Right forelimb (tissue), 1 donor: ENCODE measurements around the gene PRDM5.

Experiments
- DNase-seq: peaks from one replicate; pipeline ENCODE4 v3.0.0-alpha.2; 2018

PRDM5 gene

DNA sequence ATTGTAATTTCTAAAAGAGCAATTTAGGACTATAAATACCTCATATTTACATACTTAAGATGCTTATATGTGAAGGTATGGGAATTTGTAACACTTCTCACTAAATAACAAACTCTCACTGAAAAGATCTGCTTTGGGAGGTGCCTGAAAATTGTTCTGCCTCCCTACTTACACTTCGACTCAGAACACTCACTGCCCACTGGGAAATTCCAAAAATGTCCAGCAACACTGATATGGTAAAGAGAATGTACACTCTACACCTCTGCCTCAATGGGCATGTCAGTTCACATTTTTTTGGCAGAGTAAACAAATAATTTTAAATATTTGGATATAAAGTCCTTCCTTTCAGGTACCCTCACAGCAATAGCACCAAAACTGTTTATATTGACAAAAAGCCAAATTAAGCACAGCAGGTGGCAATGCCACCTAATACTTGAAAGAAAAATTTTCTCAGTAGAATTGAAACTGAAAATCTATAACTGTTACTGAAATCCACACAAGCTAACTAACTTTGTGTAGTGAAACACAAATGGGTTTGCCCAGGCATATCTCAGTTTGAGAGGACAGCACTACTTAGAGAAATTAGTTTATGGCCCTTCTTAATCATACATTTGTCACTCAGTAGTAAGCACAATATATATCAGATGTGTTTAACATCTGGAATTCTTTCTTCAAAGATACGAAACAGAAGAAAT lies 67.1 kb downstream of the PRDM5 start:
- no peak for DNase-seq

DNA sequence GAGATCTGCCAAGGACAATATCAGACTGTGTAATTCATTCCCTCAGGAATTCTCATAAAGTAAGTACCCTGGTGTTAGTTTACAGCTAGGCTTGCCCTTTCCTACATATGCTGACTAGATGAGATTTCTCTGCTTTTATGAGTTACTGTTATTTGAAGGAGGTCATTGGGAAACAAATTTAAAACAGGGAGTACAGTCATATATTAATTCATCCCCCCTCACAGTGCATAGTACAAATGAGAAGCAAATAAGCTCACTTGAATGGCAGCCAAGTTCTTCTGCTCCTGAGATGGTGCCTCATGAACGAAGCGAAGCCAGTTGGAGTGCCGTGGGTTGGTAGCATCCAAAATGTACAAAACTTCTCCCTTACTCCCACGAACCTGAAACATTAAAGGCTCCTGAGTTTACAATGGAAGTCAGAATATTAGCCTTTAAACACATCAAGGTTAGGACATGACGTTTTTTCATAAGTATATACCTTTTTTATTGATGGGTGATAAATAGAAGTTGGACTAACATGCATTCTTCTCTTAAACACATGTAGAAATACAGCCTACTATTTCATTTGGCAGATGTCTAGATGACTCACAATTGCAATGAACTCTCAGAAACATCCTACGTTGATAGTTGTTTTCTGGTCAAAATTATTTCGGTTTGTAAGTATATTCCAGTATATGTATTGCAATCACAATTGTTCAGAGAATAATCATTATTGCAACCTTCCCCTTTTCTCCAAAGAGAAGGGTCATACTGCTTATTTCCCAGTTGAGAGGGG lies 69.2 kb downstream of the PRDM5 start:
- no peak for DNase-seq

DNA sequence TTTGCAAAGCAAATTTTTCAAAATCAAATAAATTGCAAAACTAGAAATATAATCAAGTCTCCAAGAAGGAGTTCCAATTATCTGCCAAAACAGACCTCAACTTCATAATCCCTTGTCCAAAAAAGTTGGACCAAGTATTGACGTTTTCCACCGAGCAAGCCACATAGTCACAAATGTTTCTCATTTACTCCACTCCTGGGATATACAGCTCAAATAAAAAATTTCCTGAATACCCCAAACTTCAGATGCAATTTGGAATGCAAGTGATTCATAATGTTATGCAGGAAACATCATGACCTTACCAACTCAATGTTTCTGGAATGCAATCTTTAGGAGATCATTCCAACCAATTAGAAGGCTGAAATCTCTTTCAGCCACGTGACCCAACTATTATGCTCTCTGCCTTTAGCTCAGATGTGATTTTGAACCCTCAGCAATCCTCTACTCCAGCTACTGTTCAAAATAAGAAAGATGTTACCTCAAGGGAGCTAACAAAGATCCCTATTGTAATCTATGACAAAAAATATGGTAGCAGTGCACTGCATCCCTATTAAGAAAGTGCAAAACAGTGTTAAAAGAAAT lies 72.4 kb downstream of the PRDM5 start:
- DNase-seq, result no peak

DNA sequence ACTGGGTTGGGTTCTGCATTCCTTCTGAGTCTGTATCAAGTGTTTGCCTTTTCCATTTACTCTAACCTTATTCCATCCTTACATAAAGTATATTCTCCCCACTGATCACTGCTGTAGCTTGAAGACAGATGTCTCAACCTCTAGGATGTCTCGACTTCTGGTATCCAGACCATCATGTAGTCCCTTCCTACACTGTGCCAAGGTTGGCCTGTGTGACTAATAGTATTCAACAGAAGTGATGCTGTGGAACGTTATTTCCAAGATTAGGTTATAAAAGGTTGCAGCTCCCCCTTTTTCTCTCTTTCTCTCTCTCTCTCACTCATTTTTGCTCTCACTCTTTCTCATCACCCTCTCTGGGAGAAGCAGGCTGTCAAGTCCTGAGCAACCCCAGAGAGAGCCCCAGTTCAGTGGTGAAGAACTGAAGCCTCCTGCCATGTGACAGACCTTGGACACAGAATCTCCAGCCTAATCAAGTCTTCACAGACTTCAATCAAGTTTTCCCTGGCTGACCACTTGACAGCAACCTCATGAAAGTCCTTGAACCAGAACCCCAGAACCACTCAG lies 75.4 kb downstream of the PRDM5 start:
- no peak for DNase-seq

DNA sequence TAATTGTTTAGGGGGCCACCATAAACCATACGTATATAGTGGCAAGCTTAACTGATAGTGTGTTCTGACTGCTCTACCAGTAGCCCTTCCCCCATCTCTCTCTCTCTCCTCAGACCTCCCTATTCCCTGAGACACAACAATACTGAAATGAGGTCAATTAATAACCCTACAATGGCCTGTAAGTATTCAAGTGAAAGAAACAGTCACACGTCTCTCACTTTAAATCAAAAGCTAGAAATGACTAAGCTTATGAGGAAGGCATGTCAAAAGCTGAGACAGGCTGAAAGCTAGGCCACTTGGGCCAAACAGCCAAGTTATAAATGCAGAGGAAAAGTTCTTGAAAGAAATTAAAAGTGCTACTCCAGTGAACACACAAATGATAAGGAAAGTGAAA lies 78.0 kb downstream of the PRDM5 start:
- no peak for DNase-seq

DNA sequence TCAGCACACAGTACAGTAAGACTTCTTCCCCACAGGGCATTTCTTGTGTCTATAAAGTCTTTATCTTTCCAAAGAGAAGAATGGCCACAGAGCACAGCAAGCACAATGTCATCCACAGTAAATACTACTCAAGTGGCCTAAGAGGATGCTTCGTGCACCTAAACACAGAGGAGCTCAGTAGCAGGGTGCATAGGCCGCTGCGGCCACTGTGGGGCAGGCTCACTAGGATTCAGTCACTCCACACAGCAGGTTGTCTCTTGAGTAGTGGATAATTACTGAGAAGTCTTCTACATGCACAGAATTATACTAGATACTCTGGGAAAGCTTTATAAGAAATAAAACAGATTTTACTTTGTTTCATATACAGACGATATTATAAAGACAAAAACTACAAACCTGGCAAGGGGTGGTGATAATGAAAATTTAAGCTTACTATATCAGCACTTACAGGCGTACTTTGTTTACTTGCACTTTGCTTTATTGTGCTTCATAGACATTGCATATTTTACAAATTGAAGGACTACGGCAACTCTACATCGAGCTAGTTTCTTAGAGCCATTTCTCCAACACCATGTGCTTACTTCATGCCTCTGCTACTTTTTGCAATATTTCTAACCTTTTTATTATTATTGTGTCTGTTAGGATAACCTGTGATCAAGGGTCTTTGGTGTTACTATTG lies 78.5 kb downstream of the PRDM5 start:
- no peak for DNase-seq

DNA sequence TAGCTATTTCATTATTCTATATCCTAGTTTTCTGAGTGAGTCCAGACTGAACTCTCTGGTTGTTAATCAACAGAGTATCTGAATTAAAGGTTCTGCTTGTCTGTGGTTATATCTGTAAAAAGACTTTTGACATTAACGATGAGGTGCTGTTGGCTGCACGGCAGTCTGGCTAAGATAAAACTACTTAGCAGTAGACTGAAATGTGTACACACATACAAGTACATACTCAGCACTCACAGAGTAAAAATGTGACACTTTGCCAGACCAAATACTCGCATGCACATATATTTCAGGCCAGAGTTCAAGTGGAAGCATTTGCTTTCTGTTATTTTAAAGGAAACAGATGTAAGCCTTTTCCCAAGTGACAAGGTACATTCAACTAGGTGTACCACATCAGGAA lies 80.5 kb downstream of the PRDM5 start:
- no peak for DNase-seq

DNA sequence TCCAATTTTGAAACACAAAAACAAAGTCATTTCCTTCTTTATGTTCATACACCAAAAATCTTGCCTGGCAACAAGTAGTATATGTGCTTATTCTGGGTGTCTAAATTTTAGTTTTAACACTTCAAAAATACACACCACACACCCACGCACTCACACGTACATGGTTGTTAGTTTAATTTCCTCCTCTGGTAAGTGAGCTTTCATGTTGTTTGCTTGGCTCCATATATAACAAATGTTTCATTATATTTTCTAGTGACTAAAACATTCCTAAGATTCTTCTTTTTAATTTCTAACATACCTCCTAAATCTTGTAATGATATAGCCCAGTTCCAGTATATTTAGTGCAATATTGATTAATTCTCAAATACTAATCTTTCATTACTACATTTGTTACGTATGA lies 80.9 kb downstream of the PRDM5 start:
- DNase-seq, result no peak

DNA sequence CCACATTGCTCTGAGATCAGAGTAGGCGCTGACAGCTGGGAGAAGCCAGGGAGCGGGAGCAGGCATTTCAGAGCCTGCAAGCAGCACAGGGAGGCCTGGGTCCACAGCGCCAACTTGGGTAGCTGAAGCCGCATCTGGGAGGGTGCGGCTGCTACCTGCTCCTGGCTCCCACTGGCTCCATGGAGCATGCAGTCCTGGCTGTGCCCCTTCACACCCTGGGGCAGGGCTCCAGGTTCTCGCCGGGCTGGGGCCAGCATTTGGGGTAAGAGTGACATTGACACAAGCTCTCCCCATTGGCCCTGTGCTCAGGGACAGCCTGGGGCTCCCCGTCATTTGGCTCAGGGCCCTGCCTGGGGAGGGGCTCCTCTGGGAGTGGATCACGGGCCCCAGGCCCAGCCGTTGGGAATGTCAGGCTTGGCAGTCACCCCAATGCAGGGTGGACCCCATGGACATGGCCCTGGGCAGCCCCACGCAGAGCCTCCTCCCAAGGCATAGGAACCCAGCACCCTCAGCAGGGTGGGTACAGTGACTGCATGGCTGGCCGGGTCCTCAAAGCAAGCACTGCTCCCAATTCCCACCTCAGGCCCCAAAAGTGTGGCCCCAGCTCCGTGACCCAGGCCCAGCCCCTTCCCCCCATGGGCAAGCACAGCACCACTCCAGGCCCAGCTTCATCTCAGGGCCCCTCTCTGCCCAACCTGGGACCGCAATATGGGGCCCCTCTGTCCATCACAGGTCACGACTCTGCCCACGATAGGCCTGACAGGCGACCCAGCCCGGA lies 82.4 kb downstream of the PRDM5 start:
- no peak for DNase-seq

DNA sequence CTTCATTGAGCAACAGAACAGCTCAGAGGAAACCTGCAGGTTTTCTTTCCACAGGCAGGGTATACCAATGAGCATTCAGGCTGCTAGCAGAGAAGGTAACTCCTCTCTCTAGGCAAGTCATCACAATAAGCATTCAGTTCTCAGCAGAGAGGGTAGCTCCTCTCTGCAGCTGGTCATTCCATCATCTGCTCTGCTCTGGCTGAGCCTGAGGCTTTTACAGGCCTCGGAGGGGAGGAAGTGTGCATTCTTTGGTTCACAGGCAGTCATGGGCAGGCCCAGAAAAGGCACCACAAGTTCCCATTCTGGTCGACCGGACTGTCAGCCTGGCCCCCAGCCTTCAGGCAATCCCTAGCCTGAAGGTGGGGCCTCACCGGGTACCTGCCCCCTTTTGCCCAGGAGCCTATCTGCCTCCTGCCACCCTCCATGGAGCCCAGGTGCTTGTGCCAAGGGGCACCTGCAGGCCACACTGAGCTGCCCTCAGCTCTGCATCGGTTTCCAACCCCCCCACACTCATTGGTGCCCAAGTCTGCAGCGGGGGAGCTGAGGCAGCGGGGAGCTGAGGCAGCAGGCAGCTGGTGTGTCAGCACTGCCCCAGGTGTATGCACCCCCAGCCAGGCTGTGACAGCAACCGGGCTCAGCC lies 83.1 kb downstream of the PRDM5 start:
- no peak for DNase-seq

DNA sequence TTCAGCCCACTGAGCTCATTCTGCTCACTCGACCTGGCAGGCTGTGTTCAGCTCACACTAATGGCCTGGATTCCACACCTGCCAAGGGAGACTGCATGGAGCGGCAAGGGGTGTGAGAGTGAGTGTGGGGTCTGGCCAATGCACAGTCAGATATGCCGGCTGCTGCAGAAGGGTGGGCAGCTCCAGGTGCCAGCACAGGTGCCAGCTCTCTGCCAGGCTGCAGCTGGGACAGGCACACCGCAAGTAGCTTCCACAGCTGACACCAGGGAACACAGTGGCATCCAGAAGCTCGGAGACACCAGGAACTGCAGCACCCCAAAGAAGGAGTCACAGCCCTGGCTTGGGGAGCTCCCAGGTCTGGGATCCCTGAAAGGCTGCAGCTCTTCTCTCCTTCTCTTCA lies 83.7 kb downstream of the PRDM5 start:
- no peak for DNase-seq

DNA sequence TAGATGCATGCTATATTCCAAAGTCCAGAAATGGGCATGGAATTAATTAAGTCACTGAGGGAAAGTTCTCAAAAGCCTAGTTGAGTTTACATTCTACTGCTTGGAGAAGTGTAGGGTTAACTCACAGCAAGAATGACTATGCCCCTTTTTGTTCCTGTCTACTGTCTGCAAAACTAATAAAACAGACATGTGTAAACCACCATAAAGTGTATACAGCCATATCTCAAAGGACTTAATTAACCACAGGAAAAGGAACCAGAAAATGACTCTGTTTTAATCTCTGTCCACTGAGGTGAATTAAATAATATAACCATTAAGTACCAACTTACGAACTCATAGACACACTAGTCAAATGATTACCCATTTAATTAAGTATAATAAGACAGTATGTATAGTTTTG lies 84.9 kb downstream of the PRDM5 start:
- DNase-seq, result no peak

DNA sequence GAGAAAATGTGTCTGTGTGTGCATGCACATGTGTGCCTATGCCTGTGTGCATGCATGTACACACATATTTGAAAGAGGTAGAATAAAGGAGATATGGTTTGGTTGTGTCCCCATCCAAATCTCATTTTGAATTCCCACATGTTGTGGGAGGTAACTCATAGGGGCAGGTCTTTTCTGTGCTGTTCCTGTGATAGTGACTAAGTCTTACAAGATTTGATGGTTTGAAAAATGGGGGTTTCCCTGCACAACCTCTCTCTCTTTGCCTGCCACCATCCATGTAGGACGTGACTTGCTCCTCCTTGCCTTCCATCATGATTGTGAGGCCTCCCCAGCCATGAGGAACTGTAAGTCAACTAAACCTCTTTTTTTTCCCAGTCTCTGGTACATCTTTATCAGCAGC lies 87.2 kb downstream of the PRDM5 start:
- DNase-seq, result no peak

DNA sequence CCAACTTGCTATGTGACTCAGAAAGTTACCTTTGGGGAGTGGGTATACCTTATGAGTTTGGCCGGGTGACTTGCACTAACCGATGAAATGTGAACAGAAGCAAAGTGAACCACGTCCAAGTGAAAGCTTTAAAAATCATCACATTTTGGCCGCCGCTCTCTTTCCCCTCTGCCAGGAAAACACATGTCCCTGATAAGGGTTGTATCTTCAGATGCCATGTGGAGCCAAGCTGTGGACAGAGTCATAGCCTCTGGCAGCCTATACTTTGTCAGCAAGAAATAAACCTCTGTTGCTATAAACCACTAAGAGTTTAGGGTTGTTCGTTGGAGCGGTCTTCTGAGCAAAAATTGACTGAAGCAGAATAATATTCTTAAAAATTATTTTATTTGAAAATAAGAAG lies 92.3 kb downstream of the PRDM5 start:
- DNase-seq, result no peak

DNA sequence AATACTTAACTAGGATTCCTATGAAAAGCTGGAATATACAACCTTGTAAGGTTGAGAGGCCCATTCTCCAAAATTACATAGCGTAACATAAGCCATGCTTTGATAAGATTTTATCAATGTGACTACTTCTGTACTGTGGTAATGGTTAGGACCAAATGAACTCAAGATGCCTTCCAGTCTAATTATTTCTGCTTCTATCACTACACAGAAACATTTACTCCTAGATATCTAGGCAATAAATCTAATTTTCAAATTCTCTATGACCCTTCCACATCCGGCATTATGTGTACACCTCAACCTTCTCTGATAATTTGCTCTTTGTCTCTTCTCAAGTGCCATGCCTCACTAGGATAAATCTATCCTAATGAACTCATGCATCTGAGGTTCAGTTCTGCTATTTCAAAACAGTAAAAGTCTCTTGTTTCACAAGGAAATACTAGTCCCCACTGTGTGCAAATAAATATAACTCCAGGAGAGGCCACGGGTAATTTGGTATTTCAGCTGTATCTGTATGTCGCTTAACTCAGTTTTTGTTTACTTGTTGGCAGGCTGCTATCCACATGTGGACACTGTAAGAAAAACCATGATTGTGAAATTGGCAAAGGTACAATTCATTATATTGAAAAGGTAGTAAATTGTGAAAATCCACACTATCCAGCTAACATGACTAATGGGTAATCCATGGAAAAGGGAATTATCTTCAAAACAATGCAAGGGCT lies 93.3 kb downstream of the PRDM5 start:
- no peak for DNase-seq

DNA sequence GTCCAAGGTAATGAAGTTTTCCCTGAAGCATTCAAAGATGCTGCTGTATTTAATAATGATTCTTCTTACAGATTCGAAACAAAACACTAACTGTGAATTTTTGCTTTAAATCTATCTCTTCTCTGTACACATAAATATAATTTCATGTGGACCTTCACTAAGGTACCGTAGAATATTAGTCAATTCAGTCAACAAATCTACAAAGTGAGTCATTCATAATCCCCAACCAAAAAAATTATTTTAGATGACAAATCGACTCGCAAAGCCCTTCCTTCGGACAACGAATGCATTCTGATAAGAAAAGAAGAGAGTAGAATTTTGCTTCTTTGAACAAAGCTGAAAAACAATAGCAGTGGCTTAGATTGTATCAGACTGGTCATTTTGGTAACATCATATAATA lies 95.7 kb downstream of the PRDM5 start:
- DNase-seq, result no peak

DNA sequence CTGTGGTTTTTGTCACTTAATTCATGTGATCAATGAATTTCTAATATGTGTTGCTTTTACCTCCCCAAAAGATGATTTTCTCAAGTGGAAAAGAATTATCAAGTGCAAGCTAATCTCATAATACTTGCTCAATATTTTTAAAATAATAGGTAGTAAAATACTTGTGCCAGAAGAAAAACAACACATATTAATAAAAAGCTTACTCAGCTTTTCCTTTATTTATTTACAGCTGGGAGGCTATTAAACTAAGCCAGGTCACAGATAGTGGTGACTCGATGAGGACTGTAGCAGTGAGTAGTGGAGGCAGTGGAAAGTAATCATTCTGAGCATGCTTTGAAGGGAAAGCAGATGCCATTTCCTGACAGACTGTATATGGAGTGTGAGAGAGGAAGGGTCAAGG lies 96.1 kb downstream of the PRDM5 start:
- no peak for DNase-seq

DNA sequence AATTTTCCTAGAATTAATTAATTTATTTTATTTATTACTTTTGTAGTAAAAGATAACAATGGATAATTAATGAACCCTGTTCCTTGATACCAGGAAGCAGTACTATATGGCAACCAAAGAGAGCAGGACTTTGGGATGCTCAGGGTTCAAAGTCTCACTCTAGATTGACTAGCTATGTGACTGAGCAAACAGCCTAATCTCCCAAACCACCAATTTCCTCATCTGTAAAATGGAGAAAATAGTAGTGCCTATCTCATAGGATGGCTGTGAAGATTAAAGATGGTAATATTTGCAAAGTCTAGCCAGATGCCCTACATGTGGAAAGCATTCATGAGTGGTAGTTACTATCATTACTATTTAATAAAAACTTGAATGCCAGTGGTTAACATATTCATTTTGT lies 97.6 kb downstream of the PRDM5 start:
- DNase-seq, result no peak

DNA sequence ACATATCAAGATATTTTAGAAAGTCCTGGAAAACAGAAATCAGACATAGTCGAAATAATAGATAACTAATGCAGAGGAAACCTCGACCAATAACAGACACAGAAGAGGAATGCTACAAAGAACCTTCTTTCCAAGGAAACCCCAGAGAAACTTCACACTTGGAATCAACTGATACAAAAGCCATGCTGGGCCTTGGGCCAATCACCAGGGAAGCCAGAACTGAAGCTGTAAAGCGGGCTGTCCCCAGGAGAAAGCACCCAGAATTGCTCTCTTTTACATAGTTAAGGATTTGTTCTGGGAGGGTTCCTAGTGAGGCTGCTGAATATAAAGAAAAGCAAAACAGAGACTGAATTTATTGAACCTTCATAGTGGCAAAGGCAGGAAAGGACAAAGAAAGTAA lies 100.5 kb downstream of the PRDM5 start:
- no peak for DNase-seq

DNA sequence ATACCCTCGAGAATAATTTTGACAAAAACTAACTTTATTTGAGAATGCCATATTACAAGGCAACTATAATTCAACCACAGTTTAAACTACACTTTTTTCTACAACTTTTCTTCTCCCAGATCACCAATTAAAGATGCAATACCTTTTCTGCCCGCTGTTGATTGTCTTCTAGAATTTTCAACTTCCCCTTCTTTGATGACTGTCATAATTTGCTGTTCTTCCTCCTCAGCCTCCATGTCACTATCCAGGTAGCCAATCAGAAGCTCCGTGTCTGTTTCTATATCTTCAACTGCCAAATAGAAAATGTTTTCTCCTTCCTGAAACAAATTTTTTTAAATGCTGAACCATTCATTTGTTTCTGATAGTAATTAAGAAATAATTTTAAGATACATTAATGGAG lies 101.5 kb downstream of the PRDM5 start:
- DNase-seq, result no peak

DNA sequence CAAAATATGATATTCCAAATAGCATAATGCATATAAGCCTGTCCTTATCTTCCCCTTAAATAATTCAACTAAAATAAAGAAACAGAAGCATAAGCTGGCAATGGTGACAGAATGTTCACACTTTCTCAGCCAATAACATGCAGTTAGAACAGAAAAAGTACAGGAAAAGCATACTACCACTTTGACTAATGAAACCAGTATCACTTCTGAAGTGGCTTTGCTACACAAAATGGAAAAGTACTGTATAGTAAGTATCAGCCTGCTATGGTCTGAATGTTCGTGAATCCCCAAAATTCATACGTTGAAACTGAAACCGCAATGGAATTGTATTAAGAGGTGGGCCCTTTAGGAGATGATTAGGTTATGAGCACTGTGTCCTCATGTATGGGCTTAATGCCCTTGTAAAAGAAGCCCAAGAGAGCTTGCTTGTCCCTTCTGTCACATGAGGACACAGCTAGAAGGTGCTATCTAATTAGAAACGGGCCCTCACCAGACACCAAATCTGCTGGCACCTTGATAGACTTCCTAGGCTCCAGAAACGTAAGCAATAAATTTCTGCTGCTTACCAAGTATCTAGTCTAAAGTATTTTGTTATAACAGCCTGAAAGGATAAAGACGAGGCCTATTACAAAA lies 102.6 kb downstream of the PRDM5 start:
- no peak for DNase-seq
